Endothelial cell (in vitro differentiated cells): Measurements from ENCODE around the gene CD276. TPM values are rescaled to one million over a fixed set of nuclear protein-coding genes. Genes with fewer than 3 reads are reported as not detected.

Experiments used
- DNase-seq: peaks from one replicate; pipeline ENCODE4 v3.0.0; 2021; ENCODE audit warnings: low spot score
- H3K27ac Mint-ChIP-seq: one replicate; pipeline ENCODE4 v1.8.0; 2021; ENCODE audit warnings: mixed read lengths, inconsistent platforms; ENCODE audit not compliant: unreplicated experiment
- H3K27me3 Mint-ChIP-seq: one replicate; pipeline ENCODE4 v1.8.0; 2021; ENCODE audit warnings: mild to moderate bottlenecking, moderate library complexity, mixed read lengths, inconsistent platforms; ENCODE audit not compliant: unreplicated experiment
- H3K36me3 Mint-ChIP-seq: one replicate; pipeline ENCODE4 v1.8.0; 2021; ENCODE audit warnings: mild to moderate bottlenecking, low read depth, mixed read lengths, inconsistent platforms; ENCODE audit not compliant: unreplicated experiment
- H3K4me1 Mint-ChIP-seq: one replicate; pipeline ENCODE4 v1.8.0; 2021; ENCODE audit warnings: mild to moderate bottlenecking, mixed read lengths, inconsistent platforms; ENCODE audit not compliant: unreplicated experiment
- H3K4me3 Mint-ChIP-seq: one replicate; pipeline ENCODE4 v1.8.0; 2021; ENCODE audit warnings: mild to moderate bottlenecking, mixed read lengths, inconsistent platforms; ENCODE audit not compliant: unreplicated experiment
- H3K9me3 Mint-ChIP-seq: one replicate; pipeline ENCODE4 v1.8.0; 2021; ENCODE audit warnings: mixed read lengths, inconsistent platforms; ENCODE audit not compliant: unreplicated experiment
- total RNA-seq: library from RNA; stranded (reverse); fragmentation: NEBNext Ultra II Directional; extraction: Animal tissue kit (Norgen Biotek cat#: 25700); gene quantifications from one replicate; pipeline ENCODE4 v1.2.1, GENCODE V29; 2021; ENCODE audit not compliant: unreplicated experiment
- TF ChIP-seq, protein P1 (sequence below): fragments of 200-600 bp; sonication (generic); IDR thresholded peaks from one replicate; pipeline ENCODE4 v1.5.0; 2021; ENCODE audit warnings: antibody characterized with exemption; ENCODE audit not compliant: unreplicated experiment

Gene CD276
- total RNA-seq, 1 donor from 2014 or later: 552 TPM

GRCh38 chr15:73688455-73688854 lies 4.3 kb downstream of the CD276 start:
- Mint-ChIP-seq H3K9me3 (no peaks in the 10 kb centered on the region), H3K27me3 (peaks cover 10% of the 10 kb centered on the region), H3K4me1 (peaks cover 56% of the 10 kb centered on the region), H3K4me3 (no peak overlapping the region), H3K36me3 (peaks cover 22% of the 10 kb centered on the region), H3K27ac (peak overlapping the region; percentile 81)
- TF ChIP-seq, protein P1, sequence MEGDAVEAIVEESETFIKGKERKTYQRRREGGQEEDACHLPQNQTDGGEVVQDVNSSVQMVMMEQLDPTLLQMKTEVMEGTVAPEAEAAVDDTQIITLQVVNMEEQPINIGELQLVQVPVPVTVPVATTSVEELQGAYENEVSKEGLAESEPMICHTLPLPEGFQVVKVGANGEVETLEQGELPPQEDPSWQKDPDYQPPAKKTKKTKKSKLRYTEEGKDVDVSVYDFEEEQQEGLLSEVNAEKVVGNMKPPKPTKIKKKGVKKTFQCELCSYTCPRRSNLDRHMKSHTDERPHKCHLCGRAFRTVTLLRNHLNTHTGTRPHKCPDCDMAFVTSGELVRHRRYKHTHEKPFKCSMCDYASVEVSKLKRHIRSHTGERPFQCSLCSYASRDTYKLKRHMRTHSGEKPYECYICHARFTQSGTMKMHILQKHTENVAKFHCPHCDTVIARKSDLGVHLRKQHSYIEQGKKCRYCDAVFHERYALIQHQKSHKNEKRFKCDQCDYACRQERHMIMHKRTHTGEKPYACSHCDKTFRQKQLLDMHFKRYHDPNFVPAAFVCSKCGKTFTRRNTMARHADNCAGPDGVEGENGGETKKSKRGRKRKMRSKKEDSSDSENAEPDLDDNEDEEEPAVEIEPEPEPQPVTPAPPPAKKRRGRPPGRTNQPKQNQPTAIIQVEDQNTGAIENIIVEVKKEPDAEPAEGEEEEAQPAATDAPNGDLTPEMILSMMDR: no peak
- DNase-seq: no peak

GRCh38 chr15:73691396-73691795 lies 7.2 kb downstream of the CD276 start:
- Mint-ChIP-seq H3K27me3 (peaks cover 13% of the 10 kb centered on the region), H3K36me3 (peaks cover 24% of the 10 kb centered on the region), H3K9me3 (no peaks in the 10 kb centered on the region), H3K4me1 (peaks cover 68% of the 10 kb centered on the region), H3K27ac (no peak overlapping the region), H3K4me3 (no peak overlapping the region)
- no peak for DNase-seq
- TF ChIP-seq, protein P1: no peak

GRCh38 chr15:73694419-73694818 lies 10.2 kb downstream of the CD276 start:
- TF ChIP-seq, protein P1: no peak

DNA sequence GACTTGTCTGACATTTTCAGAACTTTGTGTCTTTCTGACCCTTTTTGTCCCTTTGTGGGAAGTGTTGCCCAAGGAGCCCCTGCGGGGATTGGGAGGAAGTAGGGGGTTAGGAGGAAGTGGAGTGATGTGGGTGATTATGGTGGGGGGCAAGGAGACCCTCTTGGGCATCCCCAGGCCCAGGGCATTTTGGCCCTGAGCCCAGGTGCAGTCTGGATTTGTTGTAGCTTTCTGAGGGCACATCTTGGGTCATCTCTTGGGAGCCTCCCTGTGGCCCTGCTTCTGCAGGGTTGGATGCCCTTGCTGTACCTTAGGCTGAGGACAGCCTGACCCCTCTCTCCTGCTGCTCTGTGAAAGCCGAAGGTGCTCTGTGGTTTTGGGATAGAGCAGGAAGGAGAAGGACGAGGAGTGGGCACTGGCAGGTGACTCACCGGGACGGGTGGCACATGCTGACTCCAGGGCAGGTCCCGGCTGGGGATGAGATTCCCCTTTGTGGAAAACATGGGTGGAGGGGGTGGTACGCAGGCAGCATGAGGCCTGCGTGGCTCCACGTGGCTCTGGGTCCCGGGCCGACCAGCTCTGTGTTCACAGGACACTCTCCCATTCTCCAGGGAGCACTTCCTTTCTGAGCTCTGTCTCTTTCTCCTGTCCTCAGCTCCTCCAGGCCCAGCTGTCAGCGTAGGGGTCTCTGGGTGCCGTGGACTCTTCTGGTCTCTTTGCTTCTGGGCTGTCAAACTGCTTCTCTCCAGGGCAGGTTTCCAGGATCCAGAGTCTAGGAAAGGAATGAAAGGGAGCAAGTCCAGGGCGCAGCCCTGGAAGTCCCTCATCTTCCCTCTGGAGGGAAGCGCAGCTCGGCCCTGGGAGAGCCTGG lies 11.8 kb downstream of the CD276 start:
- Mint-ChIP-seq H3K27me3 (peaks cover 19% of the 10 kb centered on the region), H3K9me3 (no peaks in the 10 kb centered on the region), H3K4me1 (peaks cover 76% of the 10 kb centered on the region), H3K27ac (peak overlapping the region; percentile 96), H3K4me3 (peak overlapping the region; percentile 70), H3K36me3 (peaks cover 39% of the 10 kb centered on the region)
- TF ChIP-seq, protein P1: no peak
- no peak for DNase-seq

More at GRCh38 chr15:73694419-73694818, 10.2 kb downstream of the CD276 start:
- Mint-ChIP-seq H3K27ac (peak overlapping the region; percentile 76), H3K27me3 (peaks cover 19% of the 10 kb centered on the region), H3K4me1 (peaks cover 69% of the 10 kb centered on the region), H3K4me3 (no peak overlapping the region), H3K36me3 (peaks cover 33% of the 10 kb centered on the region), H3K9me3 (no peaks in the 10 kb centered on the region)
- DNase-seq: no peak

DNA sequence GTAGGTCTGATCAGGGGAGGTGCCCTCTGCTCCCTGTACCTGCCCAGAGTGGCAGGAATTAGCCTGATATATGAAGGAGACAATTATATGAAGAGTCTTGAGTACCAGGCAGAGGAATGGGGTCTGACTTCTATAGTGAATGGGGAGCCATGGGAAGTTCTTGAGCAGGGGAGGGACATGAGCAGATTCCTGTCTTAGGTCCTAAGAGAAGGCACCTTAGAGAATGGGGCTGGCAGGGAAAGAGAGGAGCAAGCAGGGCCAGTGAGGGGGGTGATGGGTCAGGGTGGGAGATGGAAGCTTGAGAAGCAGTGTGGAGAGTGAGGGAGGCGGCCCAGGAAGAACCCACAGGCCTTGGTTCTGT lies 12.4 kb downstream of the CD276 start:
- H3K4me3 Mint-ChIP-seq: peak overlapping the region; percentile 59
- DNase-seq: no peak
- H3K4me1 Mint-ChIP-seq: peaks cover 80% of the 10 kb centered on the region
- H3K27me3 Mint-ChIP-seq: peaks cover 19% of the 10 kb centered on the region
- H3K36me3 Mint-ChIP-seq: peaks cover 45% of the 10 kb centered on the region
- TF ChIP-seq, protein P1: no peak
- peak overlapping the region; percentile 96 for H3K27ac Mint-ChIP-seq
- H3K9me3 Mint-ChIP-seq: no peaks in the 10 kb centered on the region
